Right lobe of liver (tissue), 6 donors: ENCODE results near the gene ADGRD2. TPM values are rescaled to one million over a fixed set of nuclear protein-coding genes. Genes with fewer than 3 reads are reported as not detected.

Source experiments
- ATAC-seq, 4 donors: fragments of 200-7000 bp; cut with Tn5 transposase; one replicate each; pipeline ENCODE4 v1.9.1; 2020; ENCODE audit warnings: mild to moderate bottlenecking in 4 of 4, moderate library complexity in 4 of 4
- DNase-seq, 3 donors: peaks; one replicate each; pipeline ENCODE4 v3.0.0-alpha.2; 2020
- H3K27ac ChIP-seq, 3 donors: fragments of 200-600 bp; one replicate each; pipeline ENCODE4 v1.8.0; 2022
- H3K27me3 ChIP-seq, 2 donors: fragments of 200-600 bp; one replicate each; pipeline ENCODE4 v1.8.0; 2022
- H3K36me3 ChIP-seq, 4 donors: fragments of 200-600 bp; sonication (generic) in 1 of 4; one replicate each; pipeline versions ENCODE4 v1.5.1 to v1.8.0; 2017 to 2022; ENCODE audit warnings: control low read depth in 1 of 4
- H3K4me1 ChIP-seq, 4 donors: fragments of 200-600 bp; sonication (generic) in 1 of 4; one replicate each; pipeline versions ENCODE4 v1.5.1 to v1.8.0; 2017 to 2022; ENCODE audit warnings: control low read depth in 1 of 4
- H3K4me3 ChIP-seq, 3 donors: fragments of 200-600 bp; one replicate each; pipeline ENCODE4 v1.8.0; 2022
- H3K9me3 ChIP-seq, 4 donors: fragments of 200-600 bp; sonication (generic) in 1 of 4; one replicate each; pipeline versions ENCODE4 v1.5.1 to v1.8.0; 2017 to 2022; ENCODE audit warnings: control low read depth in 1 of 4
- POLR2A ChIP-seq: fragments of 450-650 bp; IDR thresholded peaks from one replicate; pipeline ENCODE4 v1.6.1; 2017; ENCODE audit warnings: antibody characterized with exemption, mild to moderate bottlenecking
- whole genome bisulfite sequencing: methylation state at CpG from one replicate; pipeline ENCODE4 v1.1.6; 2018; ENCODE audit warnings: low coverage, low lambda C conversion rate; ENCODE audit not compliant: insufficient coverage; ENCODE audit errors: missing lambda C conversion rate; 5-methylcytosine and 5-hydroxymethylcytosine counted together
- intact Hi-C, 2 donors: fragments of 100-400 bp; cut with DNase I; formaldehyde crosslinking; loops; one replicate each; pipeline versions ENCODE4 v1.11.2 to v1.14.1; 2022
- total RNA-seq, 6 experiments: library from RNA; depleted of rRNA in 2 of 6; stranded (reverse); fragments of >200 nt in 2 of 6; fragmentation: NEBNext Ultra II Directional in 3 of 6; extraction: Animal tissue kit (Norgen Biotek cat#: 25700) in 3 of 6; gene quantifications; one replicate each; pipeline versions ENCODE4 v1.1.0 to v1.2.4, GENCODE V29; 2016 to 2023
- TF ChIP-seq, protein P1 (sequence below), 4 donors: fragments of 200-600 bp in 3 of 4; fragments of 450-650 bp in 1 of 4; IDR thresholded peaks; one replicate each; pipeline versions ENCODE4 v1.5.1 to v1.8.0; 2016 to 2022; ENCODE audit warnings: antibody characterized with exemption in 4 of 4, mild to moderate bottlenecking in 2 of 4
- donor health status: DM: no; HTN: yes; CAD: no.
- donor health status: DM: no; HTN: no; CAD: no.
- donor health status: DM: no; HTN: no; CAD: no.
- donor health status: DM: no; HTN: yes; CAD: no.
- donor health status: DM: no; HTN: yes; CAD: no.

Gene ADGRD2
- total RNA-seq, 6 experiments from 2014 or later = not detected

DNA sequence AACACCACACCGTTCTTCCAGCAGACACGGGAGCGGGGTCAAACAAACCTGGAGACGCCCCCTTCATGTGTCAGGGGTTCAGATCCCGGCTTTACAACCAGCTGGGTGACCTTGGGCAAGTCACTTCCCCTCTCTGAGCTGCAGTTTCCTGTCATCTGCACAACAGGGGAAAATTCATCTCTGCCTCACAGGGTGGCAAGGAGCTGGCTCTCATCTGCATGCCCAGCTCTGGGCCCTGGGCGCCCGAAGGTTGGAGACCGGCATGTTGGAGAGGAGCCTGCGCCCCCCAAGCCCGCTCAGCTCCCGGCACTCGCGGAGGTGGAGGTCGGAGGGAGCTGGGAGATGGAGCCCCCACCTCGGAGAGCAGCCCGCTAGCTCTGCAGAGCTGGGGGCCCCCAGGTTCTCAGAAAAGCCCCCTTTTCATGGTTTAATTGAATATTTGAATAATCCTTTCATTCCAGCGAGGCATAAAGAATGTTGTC is 36.6 kb downstream of the ADGRD2 start:
- ATAC-seq (no peak), DNase-seq (no peak)
- Histone ChIP-seq H3K27me3 (no peaks in the 10 kb centered on the region), H3K4me1 (no peaks in the 10 kb centered on the region), H3K27ac (no peak overlapping the region), H3K9me3 (no peaks in the 10 kb centered on the region), H3K36me3 (no peaks in the 10 kb centered on the region), H3K4me3 (no peak overlapping the region)
- intact Hi-C loops = no loop called here
- TF ChIP-seq POLR2A = no peak
- TF ChIP-seq, protein P1, sequence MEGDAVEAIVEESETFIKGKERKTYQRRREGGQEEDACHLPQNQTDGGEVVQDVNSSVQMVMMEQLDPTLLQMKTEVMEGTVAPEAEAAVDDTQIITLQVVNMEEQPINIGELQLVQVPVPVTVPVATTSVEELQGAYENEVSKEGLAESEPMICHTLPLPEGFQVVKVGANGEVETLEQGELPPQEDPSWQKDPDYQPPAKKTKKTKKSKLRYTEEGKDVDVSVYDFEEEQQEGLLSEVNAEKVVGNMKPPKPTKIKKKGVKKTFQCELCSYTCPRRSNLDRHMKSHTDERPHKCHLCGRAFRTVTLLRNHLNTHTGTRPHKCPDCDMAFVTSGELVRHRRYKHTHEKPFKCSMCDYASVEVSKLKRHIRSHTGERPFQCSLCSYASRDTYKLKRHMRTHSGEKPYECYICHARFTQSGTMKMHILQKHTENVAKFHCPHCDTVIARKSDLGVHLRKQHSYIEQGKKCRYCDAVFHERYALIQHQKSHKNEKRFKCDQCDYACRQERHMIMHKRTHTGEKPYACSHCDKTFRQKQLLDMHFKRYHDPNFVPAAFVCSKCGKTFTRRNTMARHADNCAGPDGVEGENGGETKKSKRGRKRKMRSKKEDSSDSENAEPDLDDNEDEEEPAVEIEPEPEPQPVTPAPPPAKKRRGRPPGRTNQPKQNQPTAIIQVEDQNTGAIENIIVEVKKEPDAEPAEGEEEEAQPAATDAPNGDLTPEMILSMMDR (IDR thresholded peaks at IDR 0.05) = no peak
- WGBS = 0% methylated on average over 1 of the region's 17 CpGs

DNA sequence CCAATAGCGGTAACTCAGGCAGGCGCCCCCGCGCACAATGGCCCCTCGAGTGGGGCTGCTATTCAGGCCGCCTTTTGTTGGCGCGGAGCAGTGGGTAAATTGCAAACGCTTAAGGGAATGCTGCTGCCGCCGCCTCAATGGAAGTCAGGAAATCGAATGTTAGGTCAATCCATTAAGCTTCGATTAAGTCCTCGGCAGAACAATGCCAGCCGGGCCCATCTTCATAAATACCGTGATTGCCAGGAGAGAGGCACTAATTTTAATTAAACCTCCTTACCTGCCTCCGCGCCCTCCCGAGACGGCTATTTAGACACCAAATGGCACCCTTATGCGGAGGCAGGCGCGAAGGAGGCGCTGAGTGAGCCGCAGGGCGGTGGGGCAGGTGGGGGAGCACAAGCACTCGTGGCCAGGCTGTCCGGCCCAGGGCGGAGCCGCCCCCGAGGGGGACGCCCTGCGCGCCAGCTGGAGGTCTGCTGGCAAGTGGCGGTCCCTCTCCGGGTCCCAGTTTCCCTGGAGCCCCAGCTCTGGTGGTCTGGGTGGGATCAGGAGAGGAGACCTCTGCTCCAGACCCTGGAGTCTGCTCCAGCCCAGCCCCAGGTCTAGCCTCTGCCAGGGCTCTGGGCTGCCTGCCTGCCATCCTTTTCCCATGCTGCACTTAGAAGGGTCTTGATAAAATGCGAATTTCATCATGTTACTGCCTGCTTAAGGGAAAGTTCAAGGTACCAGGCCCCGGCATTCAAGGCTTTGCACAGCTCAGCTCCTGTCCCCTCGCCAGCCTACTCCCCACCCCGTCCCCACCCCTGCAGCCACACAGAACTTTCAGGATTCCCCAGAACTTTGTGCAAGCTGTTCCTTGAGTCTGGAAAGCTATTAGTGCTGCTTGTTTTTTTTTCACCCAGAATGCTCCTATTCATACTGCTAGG is 37.3 kb downstream of the ADGRD2 start:
- H3K36me3 ChIP-seq = no peaks in the 10 kb centered on the region
- WGBS = 41% methylated on average over 20 of the region's 40 CpGs
- no peaks in the 10 kb centered on the region for H3K9me3 ChIP-seq
- no peaks in the 10 kb centered on the region for H3K4me1 ChIP-seq
- H3K27me3 ChIP-seq = no peaks in the 10 kb centered on the region
- DNase-seq (no peak), ATAC-seq (no peak)
- TF ChIP-seq, protein P1 (IDR thresholded peaks at IDR 0.05) = no peak
- no peak for TF ChIP-seq POLR2A
- intact Hi-C loops = no loop called here
- no peak overlapping the region for H3K4me3 ChIP-seq
- H3K27ac ChIP-seq = no peak overlapping the region

DNA sequence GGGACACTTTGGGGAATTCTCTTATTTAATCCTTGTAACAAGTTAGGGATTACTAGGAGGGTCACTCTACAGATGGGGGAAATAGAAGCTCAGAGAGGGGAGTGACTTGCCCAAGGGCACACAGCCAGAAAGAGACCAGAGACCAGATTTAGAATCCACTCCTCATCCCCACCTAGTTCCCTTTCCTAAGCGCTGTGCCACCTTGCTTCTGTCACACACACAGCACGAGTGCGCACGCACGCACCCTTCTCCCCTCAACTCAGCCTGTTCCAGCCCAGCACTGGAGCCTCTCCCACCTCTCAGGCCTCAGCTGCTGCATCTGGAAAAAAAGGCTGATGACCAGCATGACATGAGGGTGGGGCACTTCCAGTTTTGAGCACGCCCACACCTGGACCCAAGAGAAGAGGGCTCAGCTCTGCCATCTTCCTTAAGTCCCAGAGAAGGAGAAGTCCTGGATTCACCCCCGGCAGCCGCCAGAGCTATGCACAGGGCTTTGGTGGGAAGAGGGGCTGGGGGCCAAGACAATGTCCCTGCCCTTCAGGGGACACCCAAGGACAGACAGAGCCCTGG is 38.5 kb downstream of the ADGRD2 start:
- WGBS = 88% methylated on average over 6 of the region's 8 CpGs

DNA sequence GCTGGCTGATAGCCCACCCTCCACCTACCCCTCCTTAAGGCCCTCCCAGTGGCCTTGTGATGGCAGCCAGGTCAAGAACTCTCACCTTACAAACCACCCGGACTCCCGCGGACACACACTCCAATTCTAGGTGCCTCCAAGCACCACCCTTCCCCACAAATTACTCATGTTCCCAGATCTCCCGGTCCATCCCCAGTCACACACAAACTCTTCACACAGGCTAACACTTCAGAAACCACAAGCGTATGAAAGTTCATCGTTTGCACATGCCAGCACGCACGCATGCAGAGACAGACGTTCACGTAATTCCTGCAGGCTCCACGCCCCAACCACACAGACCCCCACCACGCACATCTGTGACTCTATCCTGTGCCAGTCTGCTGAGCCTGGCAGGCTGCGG is 39.0 kb downstream of the ADGRD2 start:
- H3K9me3 ChIP-seq = no peaks in the 10 kb centered on the region
- 62% methylated on average over 13 of the region's 13 CpGs for WGBS
- DNase-seq (no peak), ATAC-seq (no peak)
- H3K4me3 ChIP-seq = no peak overlapping the region
- no peaks in the 10 kb centered on the region for H3K4me1 ChIP-seq
- H3K27ac ChIP-seq = no peak overlapping the region
- no peaks in the 10 kb centered on the region for H3K27me3 ChIP-seq
- H3K36me3 ChIP-seq = no peaks in the 10 kb centered on the region
- TF ChIP-seq, protein P1 (IDR thresholded peaks at IDR 0.05) = no peak
- no peak for TF ChIP-seq POLR2A
- intact Hi-C loops = no loop called here

More for the DNA sequence above, 38.5 kb downstream of the ADGRD2 start:
- Histone ChIP-seq H3K36me3 (no peaks in the 10 kb centered on the region), H3K4me1 (no peaks in the 10 kb centered on the region), H3K9me3 (no peaks in the 10 kb centered on the region), H3K4me3 (no peak overlapping the region), H3K27ac (no peak overlapping the region), H3K27me3 (no peaks in the 10 kb centered on the region)
- intact Hi-C loops = no loop called here
- TF ChIP-seq POLR2A = no peak
- ATAC-seq = no peak
- no peak for DNase-seq

DNA sequence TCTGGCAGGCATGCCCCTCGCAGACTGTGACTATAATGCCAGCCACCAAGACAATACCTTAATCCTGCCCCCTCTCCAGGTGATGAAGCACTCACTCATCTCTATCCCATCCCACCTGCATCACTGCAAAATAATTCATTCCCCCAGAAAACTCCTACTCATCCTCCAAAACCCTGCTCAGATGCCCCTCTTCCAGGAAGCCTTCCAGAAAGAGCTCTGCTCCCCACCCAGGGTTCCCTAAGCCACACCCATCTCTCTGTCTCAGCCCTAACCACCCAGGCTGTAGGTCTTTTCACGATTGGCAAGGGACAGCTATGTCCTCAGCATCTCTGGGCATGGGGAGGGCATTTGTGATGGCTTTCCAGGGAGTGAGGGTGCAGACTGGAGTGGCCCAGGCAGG is 39.8 kb downstream of the ADGRD2 start:
- ATAC-seq = no peak
- H3K9me3 ChIP-seq = no peaks in the 10 kb centered on the region
- H3K4me1 ChIP-seq = peaks cover 0 to 2% (median 0%) of the 10 kb centered on the region in 4 donors
- no peak overlapping the region for H3K27ac ChIP-seq
- no peak for DNase-seq
- intact Hi-C loops = no loop called here
- no peaks in the 10 kb centered on the region for H3K27me3 ChIP-seq
- H3K4me3 ChIP-seq = no peak overlapping the region
- WGBS = 50% methylated on average over 2 of the region's 2 CpGs
- no peak for TF ChIP-seq POLR2A
- TF ChIP-seq, protein P1 (IDR thresholded peaks at IDR 0.05) = no peak
- no peaks in the 10 kb centered on the region for H3K36me3 ChIP-seq
